ENCODE measurements around the gene ADIPOR2.

ADIPOR2 gene

GRCh38 chr12:1767407-1768090 lies 76.7 kb downstream of the ADIPOR2 start:
- no peak for TF ChIP-seq CTCF (IDR thresholded peaks at IDR 0.05; ENCODE audit: poor library complexity, severe bottlenecking)
- peaks cover 29% of the 10 kb centered on the region for H3K4me1 ChIP-seq (ENCODE audit: insufficient read depth, poor library complexity, severe bottlenecking)
- no peak for ATAC-seq (ENCODE audit: low read depth)
- no peak for DNase-seq (ENCODE audit: low spot score)
- peaks cover 35% of the 10 kb centered on the region for H3K36me3 ChIP-seq (ENCODE audit: low read depth)
- no peak overlapping the region for H3K27ac ChIP-seq (ENCODE audit: poor library complexity, severe bottlenecking)
- H3K9me3 ChIP-seq (ENCODE audit: severe bottlenecking) = no peaks in the 10 kb centered on the region
- no peak overlapping the region for H3K4me3 ChIP-seq (ENCODE audit: severe bottlenecking)
- H3K27me3 ChIP-seq (ENCODE audit: insufficient read depth, poor library complexity, severe bottlenecking) = no peaks in the 10 kb centered on the region

- no peak overlapping the region for H3K27ac ChIP-seq (ENCODE audit: poor library complexity, severe bottlenecking)
- no peaks in the 10 kb centered on the region for H3K9me3 ChIP-seq (ENCODE audit: severe bottlenecking)
- TF ChIP-seq CTCF (IDR thresholded peaks at IDR 0.05; ENCODE audit: poor library complexity, severe bottlenecking) = no peak
- peaks cover 29% of the 10 kb centered on the region for H3K4me1 ChIP-seq (ENCODE audit: insufficient read depth, poor library complexity, severe bottlenecking)
- DNase-seq (ENCODE audit: low spot score) = no peak
- no peak overlapping the region for H3K4me3 ChIP-seq (ENCODE audit: severe bottlenecking)
- no peaks in the 10 kb centered on the region for H3K27me3 ChIP-seq (ENCODE audit: insufficient read depth, poor library complexity, severe bottlenecking)
- H3K36me3 ChIP-seq (ENCODE audit: low read depth) = peaks cover 38% of the 10 kb centered on the region
- no peak for ATAC-seq (ENCODE audit: low read depth)
Measured at GRCh38 chr12:1768615-1769014, 77.7 kb downstream of the ADIPOR2 start.

- H3K27ac ChIP-seq (ENCODE audit: poor library complexity, severe bottlenecking) = no peak overlapping the region
- peak; percentile 89 for ATAC-seq (ENCODE audit: low read depth)
- TF ChIP-seq CTCF (IDR thresholded peaks at IDR 0.05; ENCODE audit: poor library complexity, severe bottlenecking) = no peak
Measured at GRCh38 chr12:1769809-1770494, 79.1 kb downstream of the ADIPOR2 start.

GRCh38 chr12:1773937-1774655 lies 83.2 kb downstream of the ADIPOR2 start:
- H3K4me3 ChIP-seq (ENCODE audit: severe bottlenecking) = no peak overlapping the region
- H3K27ac ChIP-seq (ENCODE audit: poor library complexity, severe bottlenecking) = no peak overlapping the region
- no peak for DNase-seq (ENCODE audit: low spot score)
- ATAC-seq (ENCODE audit: low read depth) = no peak
- H3K27me3 ChIP-seq (ENCODE audit: insufficient read depth, poor library complexity, severe bottlenecking) = no peaks in the 10 kb centered on the region
- no peak for TF ChIP-seq CTCF (IDR thresholded peaks at IDR 0.05; ENCODE audit: poor library complexity, severe bottlenecking)
- peaks cover 51% of the 10 kb centered on the region for H3K36me3 ChIP-seq (ENCODE audit: low read depth)
- peaks cover 45% of the 10 kb centered on the region for H3K4me1 ChIP-seq (ENCODE audit: insufficient read depth, poor library complexity, severe bottlenecking)
- no peaks in the 10 kb centered on the region for H3K9me3 ChIP-seq (ENCODE audit: severe bottlenecking)

More at GRCh38 chr12:1769809-1770494, 79.1 kb downstream of the ADIPOR2 start:
- no peak overlapping the region for H3K4me3 ChIP-seq (ENCODE audit: severe bottlenecking)
- DNase-seq (ENCODE audit: low spot score) = no peak
- H3K4me1 ChIP-seq (ENCODE audit: insufficient read depth, poor library complexity, severe bottlenecking) = peaks cover 27% of the 10 kb centered on the region
- H3K9me3 ChIP-seq (ENCODE audit: severe bottlenecking) = no peaks in the 10 kb centered on the region
- no peaks in the 10 kb centered on the region for H3K27me3 ChIP-seq (ENCODE audit: insufficient read depth, poor library complexity, severe bottlenecking)
- peaks cover 41% of the 10 kb centered on the region for H3K36me3 ChIP-seq (ENCODE audit: low read depth)

Data from RWPE2 (cell line).